T-cell (primary cell): ENCODE results near the gene SPSB1. TPM values are rescaled to one million over a fixed set of nuclear protein-coding genes. Genes with fewer than 3 reads are reported as not detected.

Experiments used
- ATAC-seq, 4 experiments: fragments of 200-7000 bp in 3 of 4; fragments of 150-1000 bp in 1 of 4; cut with Tn5 transposase; replicated peaks in 1 of 4; 1 replicate in 3 of 4; 2 replicates in 1 of 4; pipeline ENCODE4 v1.10.0; 2021; ENCODE audit warnings: moderate library complexity in 3 of 4, mild to moderate bottlenecking in 2 of 4, moderate number of reproducible peaks in 1 of 4
- CTCF ChIA-PET, 2 donors: fragments of 300-600 bp; sonication (Branson Sonifier 250); formaldehyde crosslinking; loops; one replicate each; lab custom pipeline; 2022; ENCODE audit warnings: antibody characterized with exemption in 2 of 2; lab: Charles Lee
- POLR2A ChIA-PET, 2 donors: fragments of 300-600 bp; sonication (Branson Sonifier 250); formaldehyde crosslinking; loops; one replicate each; lab custom pipeline; 2022; ENCODE audit warnings: antibody characterized with exemption in 2 of 2; lab: Charles Lee
- DNase-seq, 35 experiments: peaks; one replicate each; pipeline versions ENCODE4 v3.0.0 to v3.0.0-alpha.2; 2013 to 2023
- H3K27ac ChIP-seq: one replicate; pipeline ENCODE4 v1.5.1; 2013; ENCODE audit warnings: low read length
- H3K27me3 ChIP-seq, 2 experiments: replicated peaks in 1 of 2; 1 replicate in 1 of 2; 2 replicates in 1 of 2; pipeline versions ENCODE4 v1.6.1 to v1.7.0; 2013; ENCODE audit warnings: low read length in 1 of 2, mixed read lengths in 1 of 2; ENCODE audit not compliant: control insufficient read depth in 2 of 2, insufficient read depth in 2 of 2; ENCODE audit errors: extremely low read depth in 1 of 2
- H3K36me3 ChIP-seq, 2 donors: 1 replicate in 1 of 2; 2 replicates in 1 of 2; pipeline versions ENCODE4 v1.6.1 to v1.7.0; 2013; ENCODE audit warnings: low read length in 1 of 2; ENCODE audit not compliant: control insufficient read depth in 2 of 2, insufficient read depth in 1 of 2; ENCODE audit errors: extremely low read depth in 1 of 2
- H3K4me1 ChIP-seq, 2 experiments: 1 replicate in 1 of 2; 2 replicates in 1 of 2; pipeline versions ENCODE4 v1.6.1 to v1.7.0; 2013; ENCODE audit warnings: low read length in 2 of 2, mixed read lengths in 1 of 2; ENCODE audit not compliant: insufficient read depth in 2 of 2, control insufficient read depth in 1 of 2; ENCODE audit errors: extremely low read depth in 1 of 2
- H3K4me3 ChIP-seq, 2 donors: 1 replicate in 1 of 2; 2 replicates in 1 of 2; pipeline versions ENCODE4 v1.5.1 to v1.7.0; 2013; ENCODE audit warnings: mild to moderate bottlenecking in 2 of 2, low read length in 1 of 2, moderate library complexity in 1 of 2; ENCODE audit not compliant: control insufficient read depth in 1 of 2; ENCODE audit errors: extremely low read depth in 1 of 2
- H3K9me3 ChIP-seq: 2 replicates; pipeline ENCODE4 v1.7.0; 2013
- H3K27ac Mint-ChIP-seq, 2 donors: one replicate each; pipeline ENCODE4 v1.8.0; 2020 to 2021; ENCODE audit warnings: mild to moderate bottlenecking in 2 of 2, mixed read lengths in 2 of 2
- H3K27me3 Mint-ChIP-seq, 2 donors: one replicate each; pipeline ENCODE4 v1.8.0; 2021 to 2022; ENCODE audit warnings: mixed read lengths in 2 of 2
- H3K36me3 Mint-ChIP-seq: one replicate; pipeline ENCODE4 v1.8.0; 2021; ENCODE audit warnings: mixed read lengths
- H3K4me1 Mint-ChIP-seq, 3 donors: one replicate each; pipeline ENCODE4 v1.8.0; 2020 to 2022; ENCODE audit warnings: mixed read lengths in 3 of 3, mild to moderate bottlenecking in 1 of 3
- H3K4me3 Mint-ChIP-seq, 3 donors: one replicate each; pipeline ENCODE4 v1.8.0; 2020 to 2022; ENCODE audit warnings: mild to moderate bottlenecking in 3 of 3, mixed read lengths in 3 of 3, moderate library complexity in 3 of 3
- H3K9me3 Mint-ChIP-seq, 3 donors: one replicate each; pipeline ENCODE4 v1.8.0; 2020 to 2022; ENCODE audit warnings: mixed read lengths in 3 of 3
- WGBS: methylation state at CpG from one replicate; pipeline ENCODE4 v1.1.5; 2013; ENCODE audit warnings: missing lambda C conversion rate; ENCODE audit not compliant: insufficient coverage; 5-methylcytosine and 5-hydroxymethylcytosine counted together
- total RNA-seq, 35 experiments: library from RNA in 6 of 35; stranded (reverse) in 6 of 35; fragments of 120-200 nt in 1 of 35; gene quantifications; one replicate each; pipeline versions ENCODE4 v1.2.1 to v1.2.4 and lab custom pipeline; 2013 to 2026

SPSB1 gene
- total RNA-seq, 5 donors from 2014 or later (not counting 1 experiment from before 2014, with no cell fraction given) = 3.1 to 6.4 (median 5.4) TPM

- Mint-ChIP-seq H3K27ac (peak overlapping the region in 1 of 2 donors; percentile 49), H3K36me3 (no peaks in the 10 kb centered on the region), H3K4me3 (peak overlapping the region in 1 of 3 donors; percentile 54), H3K9me3 (no peaks in the 10 kb centered on the region), H3K27me3 (peaks cover 0 to 3% of the 10 kb centered on the region in 2 donors), H3K4me1 (peaks cover 49 to 59% (median 55%) of the 10 kb centered on the region in 3 donors)
- WGBS = 57% methylated on average over 1 of the region's 4 CpGs
- Histone ChIP-seq H3K27ac (no peak overlapping the region), H3K36me3 (no peaks in the 10 kb centered on the region), H3K4me1 (peaks cover 39 to 62% of the 10 kb centered on the region in 2 experiments), H3K9me3 (no peaks in the 10 kb centered on the region), H3K4me3 (peak overlapping the region in 1 of 2 donors; percentile 2), H3K27me3 (peaks cover 0 to 25% of the 10 kb centered on the region in 2 experiments)
- ChIA-PET CTCF (no interaction called here), POLR2A (interaction anchor here in 1 of 2 donors (0.6 kb wide), 1 partner anchor 1647 kb away, joined by 6 read pairs; no protein-coding TSS in a partner anchor)
- DNase-seq = no peak
- ATAC-seq = no peak
These were observed 121.2 kb downstream of the SPSB1 start for GRCh38 chr1:9413877-9414213.

GRCh38 chr1:9416506-9416905, 123.8 kb downstream of the SPSB1 start:
- POLR2A ChIA-PET = no interaction called here
- no peak overlapping the region for H3K4me3 ChIP-seq
- no peaks in the 10 kb centered on the region for H3K36me3 Mint-ChIP-seq
- 78% methylated on average over 5 of the region's 9 CpGs for WGBS
- H3K9me3 ChIP-seq = no peaks in the 10 kb centered on the region
- peaks cover 0 to 6% of the 10 kb centered on the region in 2 donors for H3K27me3 Mint-ChIP-seq
- CTCF ChIA-PET = no interaction called here
- DNase-seq (no peak), ATAC-seq (no peak)
- peaks cover 57 to 71% (median 61%) of the 10 kb centered on the region in 3 donors for H3K4me1 Mint-ChIP-seq
- H3K9me3 Mint-ChIP-seq = no peaks in the 10 kb centered on the region
- peaks cover 0 to 44% of the 10 kb centered on the region in 2 experiments for H3K27me3 ChIP-seq
- peaks cover 35 to 78% of the 10 kb centered on the region in 2 experiments for H3K4me1 ChIP-seq
- H3K36me3 ChIP-seq = no peaks in the 10 kb centered on the region
- H3K27ac ChIP-seq = no peak overlapping the region
- H3K4me3 Mint-ChIP-seq = peak overlapping the region; percentile 52 to 70 (median 62)
- peak overlapping the region; percentile 39 to 65 for H3K27ac Mint-ChIP-seq

- Mint-ChIP-seq H3K27me3 (peaks cover 0 to 6% of the 10 kb centered on the region in 2 donors), H3K4me3 (peak overlapping the region; percentile 47 to 70 (median 48)), H3K27ac (peak overlapping the region in 1 of 2 donors; percentile 36), H3K4me1 (peaks cover 52 to 69% (median 59%) of the 10 kb centered on the region in 3 donors), H3K9me3 (no peaks in the 10 kb centered on the region), H3K36me3 (no peaks in the 10 kb centered on the region)
- DNase-seq = no peak
- H3K36me3 ChIP-seq = no peaks in the 10 kb centered on the region
- POLR2A ChIA-PET = no interaction called here
- CTCF ChIA-PET = no interaction called here
- H3K27ac ChIP-seq = no peak overlapping the region
- no peaks in the 10 kb centered on the region for H3K9me3 ChIP-seq
- peak overlapping the region; percentile 6 to 35 for H3K4me3 ChIP-seq
- WGBS = 79% methylated on average over 15 of the region's 18 CpGs
- peaks cover 0 to 45% of the 10 kb centered on the region in 2 experiments for H3K27me3 ChIP-seq
- no peak for ATAC-seq
- peaks cover 35 to 74% of the 10 kb centered on the region in 2 experiments for H3K4me1 ChIP-seq
These were observed 124.3 kb downstream of the SPSB1 start for GRCh38 chr1:9416918-9417500.

GRCh38 chr1:9417695-9418094, 125.0 kb downstream of the SPSB1 start:
- peak overlapping the region; percentile 6 to 35 for H3K4me3 ChIP-seq
- peak overlapping the region; percentile 47 to 70 (median 48) for H3K4me3 Mint-ChIP-seq
- H3K4me1 Mint-ChIP-seq = peaks cover 50 to 67% (median 55%) of the 10 kb centered on the region in 3 donors
- H3K27ac ChIP-seq = no peak overlapping the region
- DNase-seq = peak in 12 of 35 experiments; percentile 6 to 48 (median 22)
- no peaks in the 10 kb centered on the region for H3K9me3 Mint-ChIP-seq
- peaks cover 0 to 6% of the 10 kb centered on the region in 2 donors for H3K27me3 Mint-ChIP-seq
- peak; percentile 51 to 58 (median 53) for ATAC-seq
- H3K27ac Mint-ChIP-seq = peak overlapping the region in 1 of 2 donors; percentile 58
- CTCF ChIA-PET = no interaction called here
- H3K36me3 ChIP-seq = no peaks in the 10 kb centered on the region
- no peaks in the 10 kb centered on the region for H3K36me3 Mint-ChIP-seq
- 7% methylated on average over 9 of the region's 9 CpGs for WGBS
- H3K9me3 ChIP-seq = no peaks in the 10 kb centered on the region
- POLR2A ChIA-PET = no interaction called here
- H3K27me3 ChIP-seq = peaks cover 0 to 52% of the 10 kb centered on the region in 2 experiments
- H3K4me1 ChIP-seq = peaks cover 32 to 70% of the 10 kb centered on the region in 2 experiments

- peaks cover 0 to 14% of the 10 kb centered on the region in 2 donors for H3K27me3 Mint-ChIP-seq
- ATAC-seq = no peak
- no peak overlapping the region for H3K27ac Mint-ChIP-seq
- Histone ChIP-seq H3K27ac (no peak overlapping the region), H3K36me3 (no peaks in the 10 kb centered on the region), H3K4me3 (no peak overlapping the region), H3K4me1 (peaks cover 25 to 68% of the 10 kb centered on the region in 2 experiments), H3K9me3 (no peaks in the 10 kb centered on the region), H3K27me3 (peaks cover 0 to 57% of the 10 kb centered on the region in 2 experiments)
- DNase-seq = no peak
- WGBS = 95% methylated on average over 3 of the region's 7 CpGs
- no peaks in the 10 kb centered on the region for H3K36me3 Mint-ChIP-seq
- peaks cover 38 to 67% (median 46%) of the 10 kb centered on the region in 3 donors for H3K4me1 Mint-ChIP-seq
- H3K4me3 Mint-ChIP-seq = peak overlapping the region in 1 of 3 donors; percentile 70
- CTCF ChIA-PET = interaction anchor here in 1 of 2 donors (0.6 kb wide), 1 partner anchor 414 kb away, joined by 3 read pairs; no protein-coding TSS in a partner anchor
- H3K9me3 Mint-ChIP-seq = no peaks in the 10 kb centered on the region
- POLR2A ChIA-PET = interaction anchor here in 1 of 2 donors (0.6 kb wide), 1 partner anchor 181 kb away, joined by 5 read pairs; no protein-coding TSS in a partner anchor
These were observed 126.2 kb downstream of the SPSB1 start for GRCh38 chr1:9418851-9419250.
